ENCODE results near the gene MYBPC3.

Gene MYBPC3

DNA sequence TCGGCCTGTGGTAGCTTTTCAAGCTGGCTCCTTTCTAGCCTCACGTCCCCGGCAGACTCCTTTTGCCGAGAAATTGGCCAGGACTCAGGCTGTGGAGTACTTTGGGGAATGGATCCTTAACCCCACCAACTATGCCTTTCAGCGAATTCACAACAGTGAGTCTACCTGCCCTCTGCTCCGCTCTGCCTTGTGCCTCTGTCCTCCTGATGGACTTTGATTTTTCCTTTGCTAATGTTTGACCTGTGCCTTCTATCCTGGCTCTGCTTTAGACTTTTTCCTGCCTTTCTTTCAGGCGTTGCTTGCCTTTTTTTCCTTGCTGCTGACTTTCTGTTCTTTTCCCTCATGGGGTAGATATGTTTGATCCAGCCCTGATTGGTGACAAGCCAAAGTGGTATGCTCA is 70.0 kb downstream of the MYBPC3 start:
- TF ChIP-seq, protein P1, sequence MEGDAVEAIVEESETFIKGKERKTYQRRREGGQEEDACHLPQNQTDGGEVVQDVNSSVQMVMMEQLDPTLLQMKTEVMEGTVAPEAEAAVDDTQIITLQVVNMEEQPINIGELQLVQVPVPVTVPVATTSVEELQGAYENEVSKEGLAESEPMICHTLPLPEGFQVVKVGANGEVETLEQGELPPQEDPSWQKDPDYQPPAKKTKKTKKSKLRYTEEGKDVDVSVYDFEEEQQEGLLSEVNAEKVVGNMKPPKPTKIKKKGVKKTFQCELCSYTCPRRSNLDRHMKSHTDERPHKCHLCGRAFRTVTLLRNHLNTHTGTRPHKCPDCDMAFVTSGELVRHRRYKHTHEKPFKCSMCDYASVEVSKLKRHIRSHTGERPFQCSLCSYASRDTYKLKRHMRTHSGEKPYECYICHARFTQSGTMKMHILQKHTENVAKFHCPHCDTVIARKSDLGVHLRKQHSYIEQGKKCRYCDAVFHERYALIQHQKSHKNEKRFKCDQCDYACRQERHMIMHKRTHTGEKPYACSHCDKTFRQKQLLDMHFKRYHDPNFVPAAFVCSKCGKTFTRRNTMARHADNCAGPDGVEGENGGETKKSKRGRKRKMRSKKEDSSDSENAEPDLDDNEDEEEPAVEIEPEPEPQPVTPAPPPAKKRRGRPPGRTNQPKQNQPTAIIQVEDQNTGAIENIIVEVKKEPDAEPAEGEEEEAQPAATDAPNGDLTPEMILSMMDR (IDR thresholded peaks at IDR 0.05; ENCODE audit: borderline replicate concordance, insufficient read depth, low read depth, low read length), result no peak
- no peak overlapping the region for H3K4me3 ChIP-seq (ENCODE audit: low read depth, low read length)
